ENCODE results near the gene REP15. TPM values are rescaled to one million over a fixed set of nuclear protein-coding genes. Genes with fewer than 3 reads are reported as not detected.

Gene REP15
- total and polyA plus RNA-seq, 2 of the 8 experiments (the other 6 are each of a cell fraction or from before 2014, with no cell fraction given) = 0.06 to 0.73 TPM

DNA sequence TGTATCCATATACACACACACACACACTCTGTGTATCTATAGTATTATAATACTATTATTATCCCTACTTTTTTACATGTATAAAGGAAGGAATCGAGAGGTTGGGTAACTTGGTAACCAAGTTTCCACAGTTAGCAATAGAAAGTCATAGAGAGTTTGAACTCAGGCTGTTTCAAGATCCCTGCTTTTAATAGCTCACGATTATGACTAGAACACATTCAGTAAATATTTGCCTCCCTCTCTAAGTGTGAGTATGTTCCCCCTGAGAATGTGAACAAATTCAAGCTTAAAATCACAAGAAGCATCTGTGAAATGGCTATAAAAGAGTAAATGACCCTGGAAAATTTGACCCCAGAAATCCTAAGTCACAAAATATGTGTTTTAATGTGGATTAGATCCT is 11.0 kb upstream of the REP15 start:
- H3K56ac ChIP-seq (replicated peaks; ENCODE audit: insufficient read length, low read depth, low read length) = no peak overlapping the region
- H3K4ac ChIP-seq (replicated peaks; ENCODE audit: insufficient read length, low read depth, low read length) = no peak overlapping the region
- FAIRE-seq (no peak), DNase-seq (ENCODE audit: low read depth in 1 of 2, low spot score in 2 of 2) (no peak)
- H3K23me2 ChIP-seq (ENCODE audit: low read depth, low read length) = no peaks in the 10 kb centered on the region
- no peak overlapping the region for H3K14ac ChIP-seq (ENCODE audit: insufficient read length)
- H2BK5ac ChIP-seq (ENCODE audit: low read depth, low read length) = no peak overlapping the region
- no peaks in the 10 kb centered on the region for H3K79me2 ChIP-seq (ENCODE audit: control insufficient read depth in 1 of 2, insufficient read depth in 2 of 2, low read length in 2 of 2)
- no peak overlapping the region for H3K9ac ChIP-seq (replicated peaks in 1 of 4; ENCODE audit: extremely low read depth in 1 of 4, low read depth in 3 of 4, low read length in 3 of 4)
- no peak overlapping the region for H2AK5ac ChIP-seq (ENCODE audit: low read depth, low read length)
- no peaks in the 10 kb centered on the region for H3K4me1 ChIP-seq (replicated peaks in 1 of 4; ENCODE audit: control insufficient read depth in 3 of 4, insufficient read depth in 4 of 4, low read length in 3 of 4)
- no peaks in the 10 kb centered on the region for H3K9me3 ChIP-seq (ENCODE audit: insufficient read depth in 2 of 2, low read depth in 1 of 2, low read length in 1 of 2)
- no peak overlapping the region for H3K4me3 ChIP-seq (ENCODE audit: extremely low read depth in 1 of 4, insufficient read depth in 2 of 4, low read depth in 3 of 4, low read length in 4 of 4)
- no peak overlapping the region for H3K4me2 ChIP-seq (ENCODE audit: insufficient read depth in 1 of 2, low read depth in 2 of 2, low read length in 2 of 2)
- H2BK15ac ChIP-seq (ENCODE audit: low read length) = no peak overlapping the region
- H2BK120ac ChIP-seq (replicated peaks; ENCODE audit: low read depth, low read length) = no peak overlapping the region
- no peak overlapping the region for H2AFZ ChIP-seq (ENCODE audit: low read length)
- H3K18ac ChIP-seq (ENCODE audit: extremely low read depth, low read length) = no peak overlapping the region
- H4K20me1 ChIP-seq (replicated peaks in 1 of 2; ENCODE audit: control insufficient read depth in 1 of 2, insufficient read depth in 2 of 2, low read length in 2 of 2) = peaks cover 0 to 2% of the 10 kb centered on the region in 2 experiments
- peaks cover 0 to 6% (median 2%) of the 10 kb centered on the region in 4 experiments; a peak in 3 of 8 replicates for H3K36me3 ChIP-seq (ENCODE audit: control insufficient read depth in 2 of 4, insufficient read depth in 4 of 4, low read length in 3 of 4)
- no peak overlapping the region for H4K5ac ChIP-seq (ENCODE audit: insufficient read length, low read depth, low read length)
- POLR2A ChIA-PET (ENCODE audit: partially characterized antibody) = no interaction called here
- no peaks in the 10 kb centered on the region for H3K27me3 ChIP-seq (replicated peaks in 1 of 4; ENCODE audit: control insufficient read depth in 3 of 4, extremely low read depth in 1 of 4, insufficient read depth in 3 of 4, low read length in 3 of 4)
- no peak overlapping the region for H2BK12ac ChIP-seq (ENCODE audit: low read depth, low read length)
- no peak overlapping the region for H4K91ac ChIP-seq (replicated peaks; ENCODE audit: insufficient read length, low read length)
- no peak overlapping the region for H4K8ac ChIP-seq (ENCODE audit: extremely low read depth, insufficient read depth, low read length)
- no peak overlapping the region for H3K27ac ChIP-seq (ENCODE audit: low read depth, low read length)
- H3K23ac ChIP-seq (ENCODE audit: insufficient read length) = no peak overlapping the region
- no peak overlapping the region for H2BK20ac ChIP-seq (ENCODE audit: low read length)
- 87% methylated on average over 2 of the region's 2 CpGs; no CpG with 5 or more reads in 1 of the 2 experiments for WGBS, 2 experiments (ENCODE audit: extremely low coverage in 1 of 2, insufficient coverage in 1 of 2, insufficient read length in 1 of 2, insufficient replicate concordance in 2 of 2, low coverage in 1 of 2, low lambda C conversion rate in 2 of 2, missing lambda C conversion rate in 1 of 2)
- CTCF ChIA-PET (ENCODE audit: partially characterized antibody) = interaction anchor here (0.6 to 1.9 kb wide), 2 partner anchors 18 to 630 kb away, joined by 3 to 7 read pairs; no protein-coding TSS in a partner anchor
- no peaks in the 10 kb centered on the region for H3K79me1 ChIP-seq (ENCODE audit: low read depth, low read length)
- TF ChIP-seq CBX8 (IDR thresholded peaks at IDR 0.05; ENCODE audit: borderline replicate concordance, low read depth, low read length) (no peak), POLR2A (IDR thresholded peaks at IDR 0.05; ENCODE audit: control extremely low read depth in 1 of 2, low read depth in 2 of 2, low read length in 2 of 2) (no peak), KDM1A (IDR thresholded peaks at IDR 0.05; ENCODE audit: borderline replicate concordance, low read length) (no peak), SUZ12 (IDR thresholded peaks at IDR 0.05; ENCODE audit: low read length) (no peak), ZNF274 (IDR thresholded peaks at IDR 0.05; ENCODE audit: borderline replicate concordance, extremely low read depth, low read length) (no peak), CTCF (IDR thresholded peaks at IDR 0.05; ENCODE audit: control extremely low read depth in 1 of 3, insufficient read depth in 1 of 3, low read depth in 1 of 3, low read length in 3 of 3) (no peak), SIRT6 (IDR thresholded peaks at IDR 0.05; ENCODE audit: low read length) (no peak), CTBP2 (IDR thresholded peaks at IDR 0.05; ENCODE audit: borderline replicate concordance, insufficient read depth, insufficient read length, low read length) (no peak), YY1 (IDR thresholded peaks at IDR 0.05; ENCODE audit: low read depth, low read length) (no peak), NRF1 (IDR thresholded peaks at IDR 0.05; ENCODE audit: low read depth, low read length) (no peak), HDAC2 (IDR thresholded peaks at IDR 0.05; ENCODE audit: borderline replicate concordance in 1 of 2, low read depth in 2 of 2, low read length in 2 of 2) (no peak), CHD2 (IDR thresholded peaks at IDR 0.05; ENCODE audit: low read length) (no peak)
